Fibroblast of skin of left quadriceps (primary cell): Measurements from ENCODE around the gene STUB1.
A peak's percentile ranks its signal among the peaks of the same experiment; 100 is the strongest.

Experiments
- DNase-seq, 2 experiments: peaks; one replicate each; pipeline ENCODE4 v3.0.0-alpha.2; 2013; ENCODE audit warnings: low read depth in 2 of 2

STUB1 gene

GRCh38 chr16:694187-694862 lies 14.1 kb downstream of the STUB1 start:
- DNase-seq: no peak

- no peak for DNase-seq
Observed at GRCh38 chr16:694863-695354, 14.7 kb downstream of the STUB1 start.

- no peak for DNase-seq
Observed at GRCh38 chr16:695355-696089, 15.3 kb downstream of the STUB1 start.

GRCh38 chr16:698911-699671 lies 18.9 kb downstream of the STUB1 start:
- DNase-seq: no peak

GRCh38 chr16:700684-701584 lies 20.7 kb downstream of the STUB1 start:
- no peak for DNase-seq

GRCh38 chr16:702341-702740 lies 22.1 kb downstream of the STUB1 start:
- DNase-seq: no peak

- DNase-seq: no peak
Observed at GRCh38 chr16:703406-703805, 23.2 kb downstream of the STUB1 start.

GRCh38 chr16:704047-704446 lies 23.8 kb downstream of the STUB1 start:
- no peak for DNase-seq

GRCh38 chr16:704552-705380 lies 24.6 kb downstream of the STUB1 start:
- DNase-seq: no peak

GRCh38 chr16:705431-706188 lies 25.4 kb downstream of the STUB1 start, which contains the start of gene FBXL16:
Gene FBXL16 (minus strand): TSS chr16:705801. CDS start chr16:697405, 8,396 bp downstream.
- DNase-seq: no peak

GRCh38 chr16:706189-707061 lies 26.2 kb downstream of the STUB1 start:
- DNase-seq: no peak

- DNase-seq: no peak
Observed at GRCh38 chr16:707062-707538, 26.9 kb downstream of the STUB1 start.

GRCh38 chr16:708019-708418 lies 27.8 kb downstream of the STUB1 start:
- DNase-seq: no peak

GRCh38 chr16:708959-709358 lies 28.7 kb downstream of the STUB1 start:
- DNase-seq: no peak

GRCh38 chr16:709566-710499 lies 29.6 kb downstream of the STUB1 start:
- peak in 1 of 2 experiments; percentile 42 for DNase-seq

- no peak for DNase-seq
Observed at GRCh38 chr16:710500-711075, 30.4 kb downstream of the STUB1 start.

- no peak for DNase-seq
Observed at GRCh38 chr16:711084-711483, 30.9 kb downstream of the STUB1 start.
